Keratinocyte (primary cell): ENCODE measurements around the gene S100PBP. TPM values are rescaled to one million over a fixed set of nuclear protein-coding genes. Genes with fewer than 3 reads are reported as not detected.

Experiments
- DNase-seq: peaks from one replicate; pipeline ENCODE4 v3.0.0-alpha.2; 2011; ENCODE audit warnings: low read depth, missing footprints, low spot score
- FAIRE-seq: peaks from 2 replicates; lab custom pipeline; 2011; peaks lifted over from hg19 to GRCh38; lab: Jason Lieb, UNC
- H2AFZ ChIP-seq: 2 replicates; pipeline ENCODE4 v1.6.0; 2012; ENCODE audit warnings: low read length, control low read depth, inconsistent platforms; ENCODE audit not compliant: control insufficient read depth
- H3K27ac ChIP-seq: 2 replicates; pipeline ENCODE4 v1.5.1; 2011; ENCODE audit warnings: low read length; ENCODE audit not compliant: control insufficient read depth, insufficient read depth
- H3K27me3 ChIP-seq: 3 replicates; pipeline ENCODE4 v1.6.0; 2011; ENCODE audit warnings: low read length; ENCODE audit not compliant: control insufficient read depth, insufficient read depth; ENCODE audit errors: extremely low read depth
- H3K36me3 ChIP-seq, 2 experiments: 2 replicates in 1 of 2; 3 replicates in 1 of 2; pipeline ENCODE4 v1.5.1; 2011; ENCODE audit warnings: low read length in 2 of 2, mild to moderate bottlenecking in 1 of 2; ENCODE audit not compliant: control insufficient read depth in 2 of 2, insufficient read depth in 2 of 2; ENCODE audit errors: extremely low read depth in 1 of 2
- H3K4me1 ChIP-seq: 3 replicates; pipeline ENCODE4 v1.5.1; 2011; ENCODE audit warnings: low read length; ENCODE audit not compliant: control insufficient read depth, insufficient read depth; ENCODE audit errors: extremely low read depth
- H3K4me2 ChIP-seq: 3 replicates; pipeline ENCODE4 v1.6.0; 2011; ENCODE audit warnings: low read depth, low read length; ENCODE audit not compliant: control insufficient read depth, insufficient read depth; ENCODE audit errors: extremely low read depth
- H3K4me3 ChIP-seq, 3 experiments: fragments of 200-600 bp in 1 of 3; sonication (generic) in 1 of 3; 2 replicates in 2 of 3; 3 replicates in 1 of 3; pipeline ENCODE4 v1.5.1; 2011 to 2016; ENCODE audit warnings: low read length in 3 of 3, mild to moderate bottlenecking in 3 of 3, control low read depth in 2 of 3, inconsistent platforms in 1 of 3, low read depth in 1 of 3, mixed read lengths in 1 of 3, mixed run types in 1 of 3, moderate library complexity in 1 of 3; ENCODE audit not compliant: control insufficient read depth in 2 of 3, insufficient read depth in 2 of 3; ENCODE audit errors: extremely low read depth in 1 of 3
- H3K79me2 ChIP-seq: 2 replicates; pipeline ENCODE4 v1.6.0; 2012; ENCODE audit warnings: low read length; ENCODE audit not compliant: control insufficient read depth, insufficient read depth
- H3K9ac ChIP-seq: 3 replicates; pipeline ENCODE4 v1.6.0; 2011; ENCODE audit warnings: low read length; ENCODE audit not compliant: control insufficient read depth, insufficient read depth; ENCODE audit errors: extremely low read depth
- H3K9me1 ChIP-seq: 3 replicates; pipeline ENCODE4 v1.6.0; 2011; ENCODE audit warnings: low read length; ENCODE audit not compliant: control insufficient read depth, insufficient read depth; ENCODE audit errors: extremely low read depth
- H3K9me3 ChIP-seq: 2 replicates; pipeline ENCODE4 v1.5.1; 2012; ENCODE audit warnings: low read depth, low read length; ENCODE audit not compliant: control insufficient read depth
- H4K20me1 ChIP-seq: 3 replicates; pipeline ENCODE4 v1.6.0; 2011; ENCODE audit warnings: low read length; ENCODE audit not compliant: control insufficient read depth, insufficient read depth; ENCODE audit errors: extremely low read depth
- CTCF ChIP-seq, 3 experiments: IDR thresholded peaks in 1 of 3; conservative IDR thresholded peaks in 1 of 3; optimal IDR thresholded peaks in 1 of 3; 2 replicates in 2 of 3; 3 replicates in 1 of 3; pipeline versions ENCODE3 to v1.5.1; 2011; ENCODE audit warnings: low read length in 3 of 3, mild to moderate bottlenecking in 3 of 3, moderate library complexity in 2 of 3, control low read depth in 1 of 3, inconsistent platforms in 1 of 3; ENCODE audit not compliant: insufficient read depth in 2 of 3; ENCODE audit errors: extremely low read depth in 1 of 3
- EZH2 ChIP-seq: IDR thresholded peaks from one replicate; pipeline ENCODE4 v1.6.1; 2012; ENCODE audit warnings: inconsistent platforms, mild to moderate bottlenecking, low read length, moderate library complexity
- dilution Hi-C: fragments of 300-500 bp; cut with MboI; formaldehyde crosslinking; loops from one replicate; pipeline ENCODE4 v1.7.0; 2020; ENCODE audit warnings: low sequenced_read_pairs; ENCODE audit not compliant: extremely low pct_ligation_motif_present
- polyA plus RNA-seq, 5 experiments: library from polyadenylated mRNA; depleted of rRNA in 3 of 5; stranded (reverse) in 3 of 5; stranded (forward) in 1 of 5; unstranded in 1 of 5; fragments of >200 nt; gene quantifications; 1 replicate in 1 of 5; 2 replicates in 3 of 5; 3 replicates in 1 of 5; pipeline versions ENCODE4 v1.2.1 to v1.2.3, GENCODE V29; 2011 to 2012; ENCODE audit warnings: missing spikeins in 2 of 5, low read depth in 1 of 5, low replicate concordance in 1 of 5

The S100PBP gene
- polyA plus RNA-seq, 1 donor (not counting 4 experiments of a cell fraction or from before 2014, with no cell fraction given), result 29.0 TPM

GRCh38 chr1:32894019-32894600 is 76.7 kb downstream of the S100PBP start:
- Histone ChIP-seq H3K36me3 (peaks cover 2 to 19% of the 10 kb centered on the region in 2 experiments), H2AFZ (no peak overlapping the region), H3K9ac (no peak overlapping the region), H3K9me1 (no peaks in the 10 kb centered on the region), H3K79me2 (no peaks in the 10 kb centered on the region), H3K4me1 (peaks cover 31% of the 10 kb centered on the region), H4K20me1 (no peaks in the 10 kb centered on the region), H3K27ac (no peak overlapping the region), H3K27me3 (peaks cover 15% of the 10 kb centered on the region), H3K9me3 (no peaks in the 10 kb centered on the region), H3K4me3 (no peak overlapping the region), H3K4me2 (no peak overlapping the region)
- dilution Hi-C loops, result no loop called here
- TF ChIP-seq CTCF (optimal IDR thresholded peaks at IDR 0.05 in 1 of 3, IDR thresholded peaks at IDR 0.05 in 1 of 3, conservative IDR thresholded peaks at IDR 0.05 in 1 of 3; ENCODE audit: extremely low read depth in 1 of 3, insufficient read depth in 2 of 3, low read length in 3 of 3) (no peak), EZH2 (no peak)
- FAIRE-seq, result no peak
- DNase-seq, result no peak

- DNase-seq, result no peak
- dilution Hi-C loops, result no loop called here
- no peaks in the 10 kb centered on the region for H4K20me1 ChIP-seq
- H3K9me3 ChIP-seq, result no peaks in the 10 kb centered on the region
- no peak overlapping the region for H3K27ac ChIP-seq
- no peak overlapping the region for H3K9ac ChIP-seq
- FAIRE-seq, result no peak
- H3K4me2 ChIP-seq, result no peak overlapping the region
- TF ChIP-seq EZH2 (no peak), CTCF (optimal IDR thresholded peaks at IDR 0.05 in 1 of 3, IDR thresholded peaks at IDR 0.05 in 1 of 3, conservative IDR thresholded peaks at IDR 0.05 in 1 of 3; ENCODE audit: extremely low read depth in 1 of 3, insufficient read depth in 2 of 3, low read length in 3 of 3) (no peak)
- H3K79me2 ChIP-seq, result peaks cover under 1% of the 10 kb centered on the region
- no peaks in the 10 kb centered on the region for H3K9me1 ChIP-seq
- peaks cover 31% of the 10 kb centered on the region for H3K4me1 ChIP-seq
- H3K36me3 ChIP-seq, result peaks cover 2 to 19% of the 10 kb centered on the region in 2 experiments
- no peak overlapping the region for H3K4me3 ChIP-seq
- H3K27me3 ChIP-seq, result peaks cover 15% of the 10 kb centered on the region
- no peak overlapping the region for H2AFZ ChIP-seq
These were observed 77.2 kb downstream of the S100PBP start for GRCh38 chr1:32894681-32895080.
